SHP77 (cell line): ENCODE data around the gene FRS2.

Experiments
- DNase-seq, 2 experiments: peaks; one replicate each; lab custom pipeline; 2025; lab: John Stamatoyannopoulos, UW

The FRS2 gene

DNA sequence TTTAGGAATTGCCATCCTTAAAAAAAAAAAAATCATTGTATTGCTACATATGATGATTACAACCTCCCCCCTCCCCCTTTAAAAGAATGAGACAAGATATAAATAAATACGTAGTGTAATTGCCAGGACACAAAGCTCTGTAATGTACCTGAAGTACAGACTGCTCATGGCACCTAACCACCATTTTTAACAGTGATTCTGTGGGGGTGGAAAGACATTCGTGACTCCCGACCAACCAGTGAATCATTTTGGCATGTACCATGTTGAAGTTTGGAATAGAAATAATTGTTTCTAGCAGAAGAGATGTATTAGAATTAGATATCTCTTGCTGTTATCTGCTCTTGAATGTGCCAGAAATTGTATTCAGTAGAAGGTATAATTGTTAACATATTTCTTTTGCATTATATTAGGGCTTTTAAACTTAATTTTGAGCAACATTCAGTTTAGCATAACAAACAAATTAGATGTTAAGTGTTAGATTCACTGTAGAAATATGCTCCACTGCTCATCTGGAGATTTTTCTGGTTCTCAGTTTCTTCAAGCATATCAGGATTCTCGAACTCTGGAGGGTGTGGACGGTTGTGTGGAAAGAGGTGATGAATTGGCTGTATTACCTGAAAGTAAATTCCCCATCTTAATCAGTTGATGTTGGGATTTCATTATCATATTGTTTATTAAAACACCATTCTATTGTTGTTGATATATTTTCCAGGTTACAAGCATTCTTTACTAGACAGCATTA is 31.1 kb downstream of the FRS2 start:
- no peak for DNase-seq

DNA sequence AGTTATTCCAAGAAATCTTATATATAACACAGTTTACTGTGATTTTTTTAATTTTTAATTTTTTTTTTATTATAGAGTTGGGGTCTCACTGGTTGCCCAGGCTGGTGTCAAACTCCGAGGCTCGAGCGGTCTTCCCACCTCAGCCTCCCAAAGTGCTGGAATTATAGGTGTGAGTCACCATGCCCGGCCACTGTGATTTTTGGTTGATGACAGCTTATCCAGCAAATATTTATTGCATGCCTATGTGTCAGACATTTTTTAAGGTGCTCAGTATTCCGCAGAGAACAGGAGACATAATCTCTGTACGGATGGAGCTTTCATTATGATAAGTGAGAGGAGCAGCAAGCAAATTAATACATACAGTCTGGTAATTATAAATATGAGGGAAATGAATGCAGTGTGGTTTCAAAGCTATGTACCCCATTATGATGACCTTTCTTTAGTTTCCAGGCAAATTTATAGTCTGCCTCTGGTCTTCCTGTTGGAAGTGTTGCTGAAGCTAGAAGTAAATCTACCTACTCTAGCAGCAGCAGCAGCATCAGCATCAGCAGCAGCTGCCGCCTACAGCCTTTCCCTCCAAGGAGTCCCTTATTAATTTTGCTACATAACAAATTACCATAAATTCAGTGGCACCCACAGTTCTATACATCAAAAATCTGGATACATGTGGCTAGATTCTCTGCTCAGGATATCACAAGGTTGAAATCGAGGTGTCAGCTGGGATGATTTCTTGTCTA is 32.3 kb downstream of the FRS2 start:
- no peak for DNase-seq

DNA sequence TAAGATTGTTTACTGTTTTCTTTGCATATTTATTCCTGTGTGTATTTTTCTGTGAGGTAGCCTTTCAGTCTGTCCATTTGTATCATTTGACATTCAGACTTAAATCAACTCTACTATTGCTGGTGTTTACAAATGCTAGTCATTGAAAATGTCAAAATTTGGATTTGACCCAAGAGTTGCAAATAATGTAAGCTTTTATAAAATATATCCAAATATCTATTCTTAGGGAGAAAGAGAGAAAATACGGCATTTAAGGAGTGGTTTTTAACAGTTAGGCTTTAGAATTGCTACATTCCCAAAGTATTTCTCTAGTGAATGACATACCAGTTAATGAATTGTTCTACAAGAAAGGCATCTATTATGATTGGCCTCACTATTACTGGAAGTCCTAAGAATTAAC is 37.9 kb downstream of the FRS2 start:
- DNase-seq, result no peak

DNA sequence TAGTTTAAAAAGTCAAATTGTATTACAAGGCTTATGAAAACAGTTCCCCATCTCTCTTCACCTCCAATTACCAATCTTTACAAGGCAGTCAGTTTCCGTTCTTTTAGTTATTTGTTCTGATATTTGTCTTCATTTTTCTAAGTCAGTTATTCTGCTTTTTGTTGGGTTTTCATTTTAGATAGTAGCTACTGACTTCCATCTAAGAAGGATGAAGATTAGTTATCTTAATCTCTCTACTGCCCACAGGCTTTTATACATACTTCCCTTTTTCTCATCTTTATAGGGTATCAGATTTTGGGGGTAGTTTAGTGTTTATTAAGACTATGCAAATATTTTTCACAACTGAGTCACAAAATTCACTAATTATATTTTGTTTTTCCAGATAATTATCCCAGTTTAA is 38.4 kb downstream of the FRS2 start:
- DNase-seq, result no peak

DNA sequence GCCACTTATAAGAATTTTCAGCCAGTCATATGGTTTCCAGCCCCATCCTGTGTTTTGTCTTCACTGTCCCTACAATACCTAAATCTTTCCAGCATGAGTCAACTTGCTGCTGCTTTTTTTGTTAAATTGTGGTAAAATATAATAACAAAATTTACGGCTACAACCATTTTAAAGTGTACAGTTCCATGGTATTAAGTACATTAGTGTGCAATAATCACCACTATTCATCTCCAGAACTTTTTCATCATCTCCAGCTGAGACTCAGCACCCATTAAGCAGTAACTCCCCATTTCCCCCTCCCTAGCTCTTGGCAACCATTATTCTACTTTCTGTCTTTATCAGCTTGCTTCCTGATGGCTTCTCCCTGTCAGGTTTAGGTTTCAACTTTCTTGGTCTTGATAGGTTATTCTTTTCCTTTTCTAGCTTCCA is 39.1 kb downstream of the FRS2 start:
- no peak for DNase-seq

DNA sequence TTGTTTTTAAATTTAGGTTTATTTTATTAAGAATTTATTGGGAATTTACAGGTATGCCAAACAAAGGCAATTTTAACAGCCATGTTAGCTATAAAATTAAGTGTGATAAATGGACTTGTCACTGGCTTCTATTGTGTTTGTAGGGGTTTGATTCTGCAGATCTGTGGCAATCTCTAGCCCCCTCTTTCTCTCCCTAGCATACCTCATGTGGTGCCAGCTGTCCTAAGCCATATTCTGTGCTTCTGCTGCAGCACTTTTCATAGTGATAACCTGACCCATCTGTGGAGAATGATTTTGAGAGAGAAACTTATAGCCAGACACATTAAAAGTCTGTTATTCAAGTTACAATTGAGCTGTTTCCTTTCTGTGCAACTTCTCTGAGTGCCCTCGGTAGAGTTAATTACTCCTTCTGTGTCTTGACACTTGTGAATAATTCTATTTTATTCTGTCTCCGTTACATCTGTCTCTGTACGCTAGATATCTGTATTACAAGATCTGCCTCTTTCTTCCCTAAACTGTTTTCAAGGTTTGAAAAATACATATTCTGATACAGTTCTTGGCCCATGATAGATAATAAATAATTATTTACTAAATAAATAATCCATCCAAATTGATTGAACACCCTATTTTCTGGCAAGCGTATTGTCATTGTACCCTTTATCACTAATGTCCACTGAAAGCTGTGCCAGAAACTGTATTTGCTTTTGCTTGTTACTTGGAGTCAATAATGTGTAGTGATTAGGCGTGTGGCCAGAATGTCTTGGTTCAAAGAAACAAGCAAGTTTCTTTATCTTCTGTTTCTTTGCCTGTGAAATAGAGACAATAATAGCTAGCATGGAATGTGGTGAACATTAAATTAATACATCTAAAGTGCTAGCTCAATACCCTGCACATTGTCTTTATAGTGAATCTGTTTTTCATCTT is 40.0 kb downstream of the FRS2 start:
- DNase-seq, result no peak

DNA sequence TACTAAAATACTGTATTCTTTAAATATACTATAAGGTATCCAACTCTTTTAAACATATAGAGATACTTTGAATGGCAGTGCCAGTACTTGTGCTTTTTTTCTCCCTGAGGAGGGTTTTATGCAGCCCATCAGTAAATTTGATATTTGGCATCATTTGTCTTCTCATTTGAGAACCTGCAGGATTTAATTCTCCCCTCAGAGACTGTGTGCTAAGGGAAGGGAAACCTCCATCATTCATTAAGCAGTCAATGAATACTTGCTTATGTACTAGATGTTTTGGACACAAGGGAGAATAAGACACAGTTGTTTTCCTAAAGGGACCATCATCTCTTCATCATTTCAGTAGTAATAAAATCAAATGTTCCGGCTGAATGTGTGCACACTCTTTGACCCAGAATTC is 40.8 kb downstream of the FRS2 start:
- DNase-seq, result no peak

DNA sequence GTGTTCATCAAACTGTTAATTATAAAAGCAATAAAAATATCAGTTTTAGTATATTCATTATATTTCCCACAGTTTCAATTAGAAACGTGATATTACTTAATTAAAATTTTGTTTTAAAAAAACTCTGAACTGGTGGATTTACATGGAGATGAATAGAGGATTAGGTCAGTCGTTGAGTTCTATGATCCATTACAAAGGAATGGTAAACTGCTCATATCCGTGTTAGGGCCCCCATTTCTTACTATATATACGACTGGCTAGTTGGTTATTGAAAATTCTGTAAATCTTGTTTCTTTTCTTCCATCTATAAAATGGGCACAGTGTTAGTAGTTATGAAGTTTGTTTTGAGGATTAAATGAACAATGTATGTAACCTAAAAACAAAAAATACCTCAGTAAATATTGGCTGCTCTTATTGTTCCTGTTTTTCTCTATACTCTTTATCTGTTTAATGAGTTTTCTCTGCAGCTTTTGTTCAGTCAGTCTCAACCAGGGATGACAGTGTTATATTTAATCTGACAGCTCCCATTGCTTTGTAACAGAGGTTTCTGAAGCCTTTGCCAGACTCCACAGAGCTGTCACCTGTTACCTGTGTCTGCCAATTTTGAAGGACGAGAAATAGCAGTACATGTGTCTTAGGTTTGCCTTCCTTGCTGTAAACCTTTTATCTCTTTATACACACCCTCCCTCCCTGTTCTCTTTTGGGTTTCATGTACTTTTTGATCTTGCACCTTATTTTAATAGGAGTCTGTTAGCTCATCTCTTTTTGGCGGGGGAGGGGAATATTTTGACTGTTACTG is 41.5 kb downstream of the FRS2 start:
- DNase-seq, result no peak

DNA sequence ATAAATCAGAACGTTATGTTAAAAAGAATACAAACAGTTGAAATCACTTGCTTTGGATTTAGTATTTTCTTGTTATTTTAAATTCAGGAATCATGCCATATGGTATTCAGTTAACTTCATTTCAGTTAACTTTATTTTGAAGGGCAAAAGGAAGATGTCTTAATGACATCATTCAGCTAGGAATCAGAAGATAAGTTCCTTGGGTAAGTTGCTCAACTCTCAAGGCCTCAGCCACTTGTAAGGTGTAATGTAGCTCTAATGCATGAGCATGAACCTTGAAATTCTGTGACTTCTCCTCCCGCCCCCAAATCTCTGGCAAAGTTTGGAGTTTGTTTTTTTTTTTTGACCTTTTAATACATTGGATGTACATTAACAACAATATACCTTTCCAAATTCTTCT is 42.6 kb downstream of the FRS2 start:
- DNase-seq, result no peak

DNA sequence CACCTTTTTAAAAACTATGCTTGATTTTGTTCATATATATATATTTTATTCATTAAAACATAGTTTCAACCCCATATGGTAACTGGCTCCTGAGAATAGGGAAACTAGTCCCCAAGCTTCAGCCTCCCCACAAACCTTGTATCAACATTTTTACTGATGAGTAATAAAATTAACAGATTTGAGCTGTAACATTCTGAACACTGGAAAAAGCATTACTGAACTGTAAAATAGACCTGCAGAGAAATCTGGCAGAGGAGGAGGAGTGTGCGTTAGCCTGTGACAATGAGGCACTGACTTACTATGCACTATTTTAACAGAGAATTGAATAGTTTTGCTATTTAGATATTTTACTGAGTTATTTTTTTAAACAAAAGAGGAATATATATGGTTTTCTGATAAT is 43.1 kb downstream of the FRS2 start:
- DNase-seq, result no peak

DNA sequence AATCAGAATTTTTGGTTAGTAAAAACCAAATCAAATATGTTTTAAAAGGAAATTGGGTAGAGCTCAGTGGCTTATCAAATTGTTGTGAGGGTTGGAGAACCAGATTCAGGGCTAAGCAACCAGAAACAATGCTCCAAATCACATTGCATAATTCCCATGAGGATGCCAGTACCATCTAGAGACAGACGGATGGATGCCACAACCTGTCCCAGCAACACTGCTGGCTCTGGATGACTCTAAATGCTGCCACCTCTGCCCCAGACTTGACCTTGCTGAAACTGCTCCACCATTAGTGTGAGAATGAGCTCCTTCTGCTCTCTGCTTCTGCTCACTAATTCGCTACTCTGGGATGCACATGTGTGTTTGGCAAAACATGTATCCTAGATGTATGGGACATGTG is 43.9 kb downstream of the FRS2 start:
- no peak for DNase-seq

DNA sequence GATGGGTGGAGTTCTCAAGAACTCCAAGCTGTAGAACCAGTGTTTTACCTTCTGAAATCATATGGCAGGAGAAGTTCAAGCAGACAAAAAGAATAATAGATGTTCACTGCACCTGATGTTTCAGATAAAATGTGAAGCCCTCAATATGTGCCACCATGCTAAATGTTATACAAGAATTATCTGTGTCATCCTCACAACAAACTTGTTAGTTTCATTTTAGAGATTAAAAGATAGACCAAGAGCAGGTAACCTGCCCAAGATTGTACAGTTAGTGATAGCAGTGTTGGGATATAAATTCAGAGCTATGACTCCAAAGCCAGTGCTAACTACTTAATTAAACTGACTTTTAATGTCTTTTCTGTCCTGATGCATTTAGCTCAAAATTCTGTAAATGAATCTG is 44.7 kb downstream of the FRS2 start:
- no peak for DNase-seq

DNA sequence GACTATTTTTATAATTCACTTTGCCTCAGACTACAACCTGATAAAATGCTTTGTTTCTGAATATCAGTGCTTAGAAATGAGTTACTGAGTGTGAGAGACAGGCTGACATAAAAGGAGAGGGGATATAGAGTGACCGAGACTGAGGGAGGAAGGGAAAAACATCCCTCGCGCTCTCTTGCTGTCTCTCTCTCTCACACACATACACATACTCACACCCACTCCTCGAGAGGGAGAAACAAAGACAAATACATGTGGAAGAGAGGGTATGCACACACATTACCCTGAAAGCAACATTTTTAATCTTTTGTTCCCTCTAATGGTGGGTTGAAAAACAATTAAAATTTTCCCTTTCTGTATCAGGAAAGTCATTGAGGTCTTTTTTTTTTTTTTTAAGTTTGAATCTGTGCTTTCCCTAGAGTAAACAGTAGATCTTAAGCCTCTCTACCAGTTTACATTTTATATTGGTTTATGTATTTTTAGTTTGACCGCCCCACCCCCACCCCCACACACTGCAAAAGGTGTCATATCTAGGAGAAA is 45.3 kb downstream of the FRS2 start:
- no peak for DNase-seq

DNA sequence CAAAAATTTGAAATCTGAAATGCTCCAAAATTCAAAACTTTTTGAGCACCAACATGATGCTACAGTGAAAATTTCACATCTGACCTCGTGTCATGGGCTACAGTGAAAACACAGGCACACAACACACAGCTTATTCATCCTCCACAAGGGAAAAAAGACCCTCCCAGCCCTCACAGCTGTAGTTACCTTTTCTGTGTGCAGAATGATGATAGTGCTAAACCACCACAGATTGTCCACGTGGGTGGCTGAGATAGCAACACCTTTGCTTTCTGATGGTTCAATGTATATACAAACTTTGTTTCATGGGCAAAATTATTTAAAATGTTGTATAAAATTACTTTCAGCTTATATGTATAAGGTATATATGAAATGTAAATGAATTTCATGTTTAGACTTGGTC is 46.8 kb downstream of the FRS2 start:
- no peak for DNase-seq

DNA sequence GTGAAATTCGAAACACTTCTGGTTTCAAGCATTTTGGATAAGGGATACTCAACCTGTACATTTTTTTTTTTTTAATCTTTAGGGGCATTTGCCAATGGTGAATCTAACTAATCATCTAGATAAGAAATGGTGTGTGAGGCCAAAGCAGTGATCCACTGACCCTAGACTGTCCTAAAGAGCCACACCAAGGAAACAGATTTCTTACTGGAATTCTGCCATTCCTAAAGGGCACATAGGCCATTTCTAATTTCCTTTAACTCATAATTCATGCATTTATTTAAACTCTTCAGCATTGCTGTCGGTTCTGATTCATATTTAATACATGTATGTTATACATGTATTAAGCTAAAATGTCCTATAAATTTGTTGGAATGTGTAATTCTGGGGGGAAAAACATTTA is 47.2 kb downstream of the FRS2 start:
- no peak for DNase-seq

DNA sequence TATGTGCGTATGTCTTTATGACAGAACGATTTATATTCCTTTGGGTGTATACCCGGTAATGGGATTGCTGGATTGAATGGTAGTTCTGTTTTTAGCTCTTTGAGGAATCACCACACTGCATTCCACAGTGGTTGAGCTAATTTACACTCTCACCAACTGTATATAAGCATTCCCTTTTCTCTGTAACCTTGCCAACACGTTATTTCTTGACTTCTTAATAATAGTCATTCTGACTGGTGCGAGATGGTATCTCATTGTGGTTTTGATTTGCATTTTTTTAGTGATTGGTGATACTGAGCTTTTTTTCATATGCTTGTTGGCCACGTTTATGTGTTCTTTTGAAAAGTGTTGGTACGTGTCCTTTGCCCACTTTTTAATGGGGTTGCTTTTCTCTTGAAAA is 49.7 kb downstream of the FRS2 start:
- no peak for DNase-seq

DNA sequence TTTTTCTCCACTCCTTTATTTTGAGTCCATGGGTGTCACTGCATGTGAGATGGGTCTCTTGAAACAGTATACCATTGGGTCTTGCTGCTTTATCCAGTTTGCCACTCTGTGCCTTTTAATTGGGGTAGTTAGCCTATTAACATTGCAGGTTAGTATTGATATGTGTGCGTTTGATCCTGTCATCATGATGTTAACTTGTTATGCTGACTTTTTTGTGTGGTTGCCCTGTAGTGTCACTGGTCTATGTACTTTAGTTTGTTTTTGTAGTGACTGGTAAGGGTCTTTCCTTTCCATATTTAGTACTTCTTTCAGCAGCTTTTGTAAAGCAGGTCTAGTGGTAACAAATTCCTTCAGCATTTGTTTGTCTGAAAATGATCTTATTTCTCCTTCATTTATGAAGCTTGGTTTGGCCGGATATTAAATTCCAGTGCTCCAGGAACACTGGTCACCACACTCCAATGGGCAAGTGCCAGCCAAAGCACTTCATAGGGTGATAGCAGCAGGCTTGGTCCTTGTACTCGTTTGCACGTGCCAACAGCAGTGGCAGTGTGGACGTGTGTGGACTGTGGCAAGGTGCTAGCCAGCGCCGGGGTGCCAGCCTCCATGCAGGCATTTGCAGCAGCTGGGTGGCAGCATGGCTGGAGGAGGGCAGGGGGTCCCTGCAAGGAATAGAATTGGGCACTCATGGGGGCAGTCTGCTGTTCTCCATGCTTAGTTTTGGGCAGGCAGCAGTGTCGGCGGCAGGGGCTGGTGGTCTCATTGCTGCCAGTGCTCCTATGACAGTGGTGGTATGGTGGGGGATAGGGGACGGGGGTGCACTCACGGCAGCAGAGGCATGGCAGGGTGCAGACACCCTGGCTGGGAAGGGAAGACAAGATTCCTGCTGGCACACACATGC is 53.5 kb downstream of the FRS2 start:
- DNase-seq, result no peak

DNA sequence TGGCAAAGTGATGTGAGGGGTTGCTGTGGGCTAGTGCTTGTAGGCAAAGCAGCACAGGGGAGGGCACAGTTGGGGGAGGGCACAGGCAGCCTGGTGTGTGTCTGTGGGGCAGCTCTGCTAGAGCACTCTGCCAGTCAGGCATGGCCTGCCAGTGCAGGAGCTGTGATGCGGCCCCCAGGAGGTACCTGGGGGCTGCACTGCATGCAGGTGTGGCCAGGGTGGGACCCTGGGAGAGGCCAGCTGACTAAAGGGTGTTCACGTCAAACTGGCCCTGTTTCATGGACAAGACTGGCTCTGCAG is 54.1 kb downstream of the FRS2 start:
- DNase-seq, result no peak

DNA sequence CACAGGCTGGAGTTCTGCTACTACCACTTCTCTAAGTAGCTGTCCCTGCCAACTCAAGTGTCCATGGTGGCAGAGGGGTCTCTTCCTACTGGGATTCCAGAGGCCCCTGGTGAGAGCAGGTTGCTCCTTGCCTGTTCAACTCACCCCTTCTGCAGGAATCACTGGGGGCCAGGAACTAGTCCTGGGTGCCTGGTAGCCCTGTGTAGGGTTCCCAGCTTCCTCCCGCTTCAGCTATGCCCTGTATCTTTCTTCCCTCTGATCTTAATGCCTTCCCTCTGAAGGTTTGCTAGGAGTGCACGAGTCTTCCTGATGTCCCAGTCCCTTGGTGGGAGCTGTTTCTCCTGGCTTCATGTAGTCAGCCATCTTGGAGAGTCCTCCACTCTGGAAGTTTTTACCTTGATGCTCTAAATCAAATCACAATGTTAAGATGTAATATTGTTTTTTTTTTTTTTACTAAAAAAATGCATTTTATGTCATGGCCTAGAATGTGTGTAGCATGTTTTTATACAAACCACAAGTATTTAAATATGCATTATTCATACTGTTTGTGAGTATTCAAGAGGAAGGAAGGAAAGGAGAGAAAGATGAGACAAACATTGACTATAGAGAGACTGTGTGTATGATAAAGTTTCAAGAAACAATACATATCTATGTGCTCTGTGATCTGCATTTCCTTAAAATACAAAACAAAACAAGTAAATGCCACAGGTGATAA is 54.7 kb downstream of the FRS2 start:
- DNase-seq, result no peak
